Brain microvascular endothelial cell (primary cell): ENCODE data around the gene ELOVL7.
"Not testable (repeated sequence)": the region's sequence is repeated elsewhere in the genome, so short reads cannot be mapped to it uniquely, and the experiment has no call there.

Source experiments
- DNase-seq: peaks from one replicate; pipeline ENCODE4 v3.0.0-alpha.2; 2020
- H3K27ac ChIP-seq: fragments of 250-450 bp; sonication (Bioruptor Pico); 2 replicates; pipeline ENCODE4 v1.5.1; 2020; ENCODE audit warnings: mild to moderate bottlenecking, moderate library complexity
- H3K27me3 ChIP-seq: fragments of 250-450 bp; sonication (Bioruptor Pico); replicated peaks from 2 replicates; pipeline ENCODE4 v1.5.1; 2020; ENCODE audit warnings: mild to moderate bottlenecking
- H3K36me3 ChIP-seq: fragments of 250-450 bp; sonication (Bioruptor Pico); replicated peaks from 2 replicates; pipeline ENCODE4 v1.5.1; 2020; ENCODE audit warnings: mild to moderate bottlenecking
- H3K4me3 ChIP-seq: 2 replicates; pipeline ENCODE4 v1.5.1; 2011; ENCODE audit warnings: low read depth, mild to moderate bottlenecking, control low read depth, low read length, moderate library complexity
- CTCF ChIP-seq: IDR thresholded peaks from 2 replicates; pipeline ENCODE4 v1.5.1; 2011; ENCODE audit warnings: low read depth, mild to moderate bottlenecking, moderate library complexity, low read length, control low read depth, inconsistent platforms; ENCODE audit errors: missing control alignments
- in situ Hi-C: cut with HindIII; loops from 2 replicates; pipeline ENCODE4 v1.10.0; 2017; ENCODE audit warnings: low sequenced_read_pairs, low pct_ligation_motif_present

The ELOVL7 gene

GRCh38 chr5:60887096-60887495 is 43.0 kb upstream of the ELOVL7 start:
- in situ Hi-C loops: no loop called here
- DNase-seq: no peak
- no peak for TF ChIP-seq CTCF

GRCh38 chr5:60886158-60886557 is 42.1 kb upstream of the ELOVL7 start:
- no peak for TF ChIP-seq CTCF
- no peaks in the 10 kb centered on the region for H3K36me3 ChIP-seq
- no peaks in the 10 kb centered on the region for H3K27me3 ChIP-seq
- no peak overlapping the region for H3K4me3 ChIP-seq
- H3K27ac ChIP-seq: no peak overlapping the region
- in situ Hi-C loops: no loop called here
- no peak for DNase-seq

More at GRCh38 chr5:60887096-60887495, 43.0 kb upstream of the ELOVL7 start:
- H3K27ac ChIP-seq: no peak overlapping the region
- no peaks in the 10 kb centered on the region for H3K27me3 ChIP-seq
- no peak overlapping the region for H3K4me3 ChIP-seq
- no peaks in the 10 kb centered on the region for H3K36me3 ChIP-seq

GRCh38 chr5:60883229-60883628 is 39.2 kb upstream of the ELOVL7 start:
- peak; percentile 21 for DNase-seq
- in situ Hi-C loops: no loop called here
- Histone ChIP-seq H3K27me3 (no peaks in the 10 kb centered on the region), H3K36me3 (no peaks in the 10 kb centered on the region), H3K27ac (no peak overlapping the region), H3K4me3 (no peak overlapping the region)
- peak; percentile 53 for TF ChIP-seq CTCF

GRCh38 chr5:60872892-60873291 is 28.8 kb upstream of the ELOVL7 start:
- H3K27ac ChIP-seq: no peak overlapping the region
- TF ChIP-seq CTCF: no peak
- H3K4me3 ChIP-seq: no peak overlapping the region
- no peaks in the 10 kb centered on the region for H3K27me3 ChIP-seq
- no peak for DNase-seq
- in situ Hi-C loops: no loop called here
- no peaks in the 10 kb centered on the region for H3K36me3 ChIP-seq

DNA sequence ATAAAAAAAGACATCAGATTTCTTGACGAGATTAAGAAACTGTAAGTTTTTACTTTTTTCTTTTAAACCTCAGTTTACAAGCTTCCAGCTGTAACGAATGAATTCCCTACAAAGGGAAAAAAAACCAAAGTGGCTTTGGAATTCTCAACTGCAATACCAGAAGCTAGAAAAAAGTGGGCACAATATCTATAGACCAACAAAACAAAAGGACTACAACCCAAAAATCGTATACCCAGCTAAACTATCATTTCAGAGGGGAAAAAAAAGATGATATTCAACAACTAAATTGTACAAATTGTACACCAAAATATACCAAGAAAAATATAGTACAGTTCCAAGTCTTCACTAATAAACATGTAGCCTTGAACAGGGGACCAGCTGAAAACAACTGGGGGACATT is 26.8 kb upstream of the ELOVL7 start:
- Histone ChIP-seq H3K4me3 (no peak overlapping the region), H3K27ac (no peak overlapping the region), H3K36me3 (no peaks in the 10 kb centered on the region), H3K27me3 (no peaks in the 10 kb centered on the region)
- no peak for TF ChIP-seq CTCF
- DNase-seq: no peak
- in situ Hi-C loops: no loop called here

DNA sequence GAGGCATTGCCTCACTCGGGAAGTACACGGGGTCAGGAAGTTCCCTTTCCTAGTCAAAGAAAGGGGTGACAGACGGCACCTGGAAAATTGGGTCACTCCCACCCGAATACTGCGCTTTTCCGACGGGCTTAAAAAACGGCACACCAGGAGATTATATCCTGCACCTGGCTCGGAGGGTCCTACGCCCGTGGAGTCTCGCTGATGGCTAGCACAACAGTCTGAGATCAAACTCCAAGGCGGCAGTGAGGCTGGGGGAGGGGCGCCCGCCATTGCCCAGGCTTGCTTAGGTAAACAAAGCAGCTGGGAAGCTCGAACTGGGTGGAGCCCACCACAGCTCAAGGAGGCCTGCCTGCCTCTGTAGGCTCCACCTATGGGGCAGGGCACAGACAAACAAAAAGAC is 16.5 kb upstream of the ELOVL7 start:
- H3K4me3 ChIP-seq, in situ Hi-C loops, H3K36me3 ChIP-seq, H3K27ac ChIP-seq, H3K27me3 ChIP-seq, DNase-seq: not testable (repeated sequence)
